NCI-H1436 (cell line): ENCODE measurements around the gene RABGAP1L.
"Not testable (repeated sequence)": the region's sequence is repeated elsewhere in the genome, so short reads cannot be mapped to it uniquely, and the experiment has no call there.

Experiments
- DNase-seq: peaks from one replicate; lab custom pipeline; 2025; lab: John Stamatoyannopoulos, UW

The RABGAP1L gene

DNA sequence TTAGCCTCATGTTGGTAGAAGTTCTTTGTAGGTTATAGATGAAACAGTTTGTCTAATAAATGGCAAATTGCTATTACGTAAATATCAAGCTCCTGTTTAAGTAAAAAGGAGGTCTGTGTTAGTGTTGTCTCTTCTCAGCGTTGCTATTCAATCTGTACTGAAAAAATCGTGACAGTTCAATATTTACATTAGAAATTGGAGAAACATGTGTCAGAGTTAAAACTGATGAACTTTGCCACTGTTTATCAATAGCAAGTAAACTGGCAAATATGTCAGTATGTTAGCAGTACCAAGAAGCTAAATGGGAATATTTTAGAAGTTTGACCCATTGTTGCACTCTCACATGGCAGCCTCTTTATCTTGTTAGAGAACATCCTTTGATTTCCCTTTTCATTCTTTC is 506.9 kb downstream of the RABGAP1L start:
- no peak for DNase-seq

DNA sequence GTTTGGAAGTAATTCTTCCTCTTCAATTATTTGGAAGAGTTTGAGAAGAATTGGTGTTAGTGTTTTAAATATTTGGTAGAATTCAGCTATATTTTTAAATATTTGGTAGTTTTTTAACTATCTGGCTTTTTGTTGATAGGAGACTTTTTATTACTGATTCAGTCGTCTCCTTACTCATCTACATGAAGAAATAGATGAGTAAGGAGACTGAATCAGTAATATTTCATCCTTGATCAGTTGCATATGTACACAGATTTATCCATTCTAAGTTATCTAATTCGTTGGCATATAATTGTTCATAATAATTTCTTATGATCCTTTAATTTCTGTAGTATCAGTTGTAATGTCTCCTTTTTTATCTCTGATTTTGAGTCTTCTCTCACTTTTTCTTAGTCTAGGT is 512.5 kb downstream of the RABGAP1L start:
- no peak for DNase-seq

DNA sequence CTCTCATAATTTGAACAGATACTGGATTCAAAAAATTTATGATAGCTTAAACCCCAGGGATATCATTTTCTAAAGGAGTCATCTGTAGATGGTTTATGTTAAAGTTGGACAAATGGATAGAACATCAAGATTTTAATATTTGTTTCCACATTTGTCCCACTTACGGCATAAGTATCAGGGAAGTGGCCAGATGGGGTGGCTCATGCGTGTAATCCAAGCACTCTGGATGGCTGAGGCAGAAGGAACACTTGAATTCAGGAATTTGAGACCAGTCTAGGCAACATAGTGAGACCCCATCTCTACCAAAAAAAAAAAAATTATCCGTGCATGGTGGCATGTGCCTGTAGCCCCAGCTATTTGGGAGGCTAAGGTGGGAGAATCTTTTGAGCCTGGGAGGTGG is 517.5 kb downstream of the RABGAP1L start:
- DNase-seq = no peak

GRCh38 chr1:174678657-174679056 is 519.3 kb downstream of the RABGAP1L start:
- DNase-seq = no peak

DNA sequence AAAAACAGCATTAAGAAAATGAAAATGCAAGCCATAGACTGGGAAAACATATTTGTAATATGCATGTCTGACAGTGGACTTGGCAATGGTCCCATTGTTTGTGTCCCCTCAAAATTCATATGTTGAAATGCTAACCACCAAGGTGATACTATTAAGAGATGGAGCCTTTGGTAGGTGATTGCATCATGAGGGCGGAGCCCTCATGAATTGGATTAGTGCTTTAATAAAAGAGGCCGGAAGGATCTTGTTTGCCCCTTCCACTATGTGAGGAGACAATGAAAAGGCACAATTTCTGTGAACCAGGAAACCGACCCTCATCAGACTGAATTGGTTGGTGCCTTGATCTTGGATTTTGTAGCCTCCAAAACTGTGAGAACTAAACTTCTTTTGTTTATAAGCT is 520.8 kb downstream of the RABGAP1L start:
- no peak for DNase-seq

DNA sequence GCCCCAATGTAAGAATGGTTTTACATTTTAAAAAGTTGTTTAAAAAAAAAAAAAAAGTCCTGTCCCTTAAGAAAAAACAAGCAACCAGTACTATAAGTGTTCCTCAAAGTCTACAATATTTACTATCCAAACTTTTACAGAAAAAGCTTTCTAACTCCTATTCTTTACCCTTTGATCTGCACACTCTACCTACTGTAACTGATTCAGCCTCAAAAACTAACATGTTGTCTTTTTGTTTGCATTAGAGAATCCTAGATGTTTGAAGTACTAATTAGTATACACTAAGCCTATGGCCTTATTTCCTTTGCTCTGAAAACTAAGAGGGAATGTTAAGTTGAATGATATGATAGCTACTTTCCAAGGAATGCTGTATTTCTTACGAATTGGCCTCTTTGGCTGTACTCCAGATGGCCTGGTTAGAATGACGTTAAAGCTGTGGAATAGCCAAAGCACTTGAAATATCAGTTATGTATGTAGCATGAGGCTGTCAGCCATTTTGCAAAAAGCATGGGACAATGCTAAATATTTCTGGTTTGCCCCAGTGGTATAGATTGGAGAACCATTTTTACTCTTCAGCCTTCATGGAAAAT is 523.2 kb downstream of the RABGAP1L start:
- DNase-seq = no peak

- no peak for DNase-seq
These were observed 526.9 kb downstream of the RABGAP1L start for GRCh38 chr1:174686213-174686612.

- no peak for DNase-seq
These were observed 530.2 kb downstream of the RABGAP1L start for GRCh38 chr1:174689524-174689923.

GRCh38 chr1:174690266-174690665 is 530.9 kb downstream of the RABGAP1L start:
- no peak for DNase-seq

- no peak for DNase-seq
These were observed 533.0 kb downstream of the RABGAP1L start for GRCh38 chr1:174692313-174692712.

GRCh38 chr1:174693085-174693484 is 533.8 kb downstream of the RABGAP1L start:
- no peak for DNase-seq

GRCh38 chr1:174693539-174693938 is 534.2 kb downstream of the RABGAP1L start:
- DNase-seq = not testable (repeated sequence)

DNA sequence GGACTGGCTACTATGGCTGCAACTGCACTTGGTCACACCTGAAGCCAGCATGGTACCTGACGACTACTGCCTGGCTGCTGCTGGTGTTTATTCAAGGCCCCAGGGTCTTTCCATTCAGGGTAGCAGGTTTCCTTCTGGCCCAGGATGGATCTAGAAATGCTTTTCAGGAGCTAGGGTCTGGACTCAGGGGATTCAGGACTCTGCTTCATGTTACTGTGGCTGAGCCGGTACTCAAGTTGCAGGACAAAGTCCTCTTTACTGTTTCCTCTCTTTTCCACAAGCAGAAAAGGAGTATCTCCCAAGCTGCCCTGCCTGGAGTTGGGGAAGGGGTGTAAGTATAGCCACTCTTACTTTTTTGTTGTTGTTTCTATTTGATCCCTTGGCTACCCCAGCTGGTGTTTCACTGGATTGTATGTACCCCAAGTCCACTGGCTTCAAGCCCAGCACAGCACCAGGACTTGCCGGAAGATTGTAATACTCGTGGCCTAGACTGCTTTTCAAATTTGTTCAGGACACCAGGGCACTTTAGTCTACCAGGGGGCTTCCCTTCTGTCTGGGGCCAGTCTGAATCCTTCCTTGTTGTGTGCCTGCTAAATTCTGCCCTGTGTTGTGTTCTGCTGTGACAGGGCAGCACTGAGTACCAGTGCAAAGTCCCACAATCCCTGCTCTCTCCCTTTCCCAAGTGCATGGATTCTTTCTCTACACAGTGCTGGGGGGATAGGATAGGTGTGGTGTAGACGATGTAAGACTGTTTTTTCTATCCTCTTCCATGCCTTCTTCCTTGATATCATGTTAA is 536.9 kb downstream of the RABGAP1L start:
- DNase-seq = no peak

DNA sequence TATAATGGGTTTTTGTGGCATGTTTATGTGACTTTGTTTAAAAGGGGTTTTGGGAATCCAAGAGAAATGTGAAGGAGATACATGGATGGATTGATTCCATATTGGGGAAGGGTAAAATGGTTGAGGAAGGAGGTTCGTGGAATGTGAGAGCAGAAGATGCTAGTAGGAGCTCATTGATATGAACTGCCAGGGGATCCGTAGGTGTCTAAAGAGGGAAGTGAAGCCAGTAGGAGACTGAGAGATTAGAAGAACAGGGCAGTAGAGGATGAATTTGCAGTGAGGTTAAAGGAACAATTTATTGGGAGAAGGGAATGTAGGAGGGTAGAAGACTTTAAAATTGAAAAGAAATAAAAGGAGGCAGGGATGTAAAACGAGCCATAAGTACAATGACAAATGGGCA is 541.0 kb downstream of the RABGAP1L start:
- no peak for DNase-seq

DNA sequence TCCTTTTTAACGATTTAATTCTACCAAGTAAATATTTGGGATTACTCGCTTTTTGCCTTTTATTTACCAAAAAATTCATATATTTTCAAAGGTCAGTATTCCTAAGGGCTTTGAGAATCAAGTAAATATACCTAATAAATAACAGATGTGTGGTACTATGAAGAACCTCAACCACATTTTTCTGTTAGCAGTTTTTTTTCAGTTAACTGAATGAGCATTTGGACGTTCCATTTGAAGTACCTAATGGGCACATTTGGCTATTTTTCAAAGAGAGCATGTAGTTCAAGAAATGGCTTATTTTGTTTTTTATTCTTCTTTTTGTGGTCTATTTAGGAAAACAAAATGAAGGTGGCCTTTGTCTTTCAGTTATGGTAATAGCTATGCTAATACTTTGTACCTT is 541.5 kb downstream of the RABGAP1L start:
- no peak for DNase-seq

- no peak for DNase-seq
These were observed 542.2 kb downstream of the RABGAP1L start for GRCh38 chr1:174701565-174701964.

DNA sequence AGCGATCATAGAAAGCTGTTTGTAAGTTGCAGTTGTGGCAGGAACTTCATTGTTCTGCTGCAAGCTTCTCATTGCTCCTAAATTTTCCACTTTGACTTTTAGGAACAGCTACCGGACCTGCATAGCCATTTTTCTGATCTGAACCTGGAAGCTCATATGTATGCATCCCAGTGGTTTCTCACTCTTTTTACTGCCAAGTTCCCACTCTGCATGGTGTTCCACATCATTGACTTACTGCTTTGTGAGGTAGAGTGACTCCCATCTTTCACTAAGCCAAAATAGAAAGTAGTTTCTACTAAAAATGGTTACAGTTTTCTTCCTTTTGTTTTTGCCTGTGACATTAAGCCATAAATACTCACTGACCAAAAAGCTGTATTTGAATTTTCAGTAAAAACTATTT is 542.7 kb downstream of the RABGAP1L start:
- no peak for DNase-seq

- DNase-seq = no peak
These were observed 544.0 kb downstream of the RABGAP1L start for GRCh38 chr1:174703309-174703708.

DNA sequence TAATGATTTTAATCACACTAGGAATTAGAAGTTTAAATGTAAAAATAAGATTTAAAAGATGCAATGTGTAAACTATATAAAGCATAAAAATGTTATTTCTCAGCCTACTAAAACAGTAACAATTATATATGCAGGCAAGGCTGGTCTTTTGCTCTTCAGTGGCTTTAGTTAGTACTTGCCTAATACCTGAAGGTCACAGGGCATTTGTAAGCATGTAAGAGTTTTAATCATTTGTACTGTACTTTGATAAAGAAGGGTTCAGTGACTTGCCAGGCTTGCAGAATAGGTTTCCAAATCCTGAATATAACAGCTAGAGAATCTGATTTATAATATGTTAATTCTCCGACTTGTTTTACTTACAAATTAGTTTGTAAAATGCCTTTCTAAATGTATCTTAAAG is 545.0 kb downstream of the RABGAP1L start:
- DNase-seq = no peak

- DNase-seq = no peak
These were observed 551.8 kb downstream of the RABGAP1L start for GRCh38 chr1:174710868-174711845.

DNA sequence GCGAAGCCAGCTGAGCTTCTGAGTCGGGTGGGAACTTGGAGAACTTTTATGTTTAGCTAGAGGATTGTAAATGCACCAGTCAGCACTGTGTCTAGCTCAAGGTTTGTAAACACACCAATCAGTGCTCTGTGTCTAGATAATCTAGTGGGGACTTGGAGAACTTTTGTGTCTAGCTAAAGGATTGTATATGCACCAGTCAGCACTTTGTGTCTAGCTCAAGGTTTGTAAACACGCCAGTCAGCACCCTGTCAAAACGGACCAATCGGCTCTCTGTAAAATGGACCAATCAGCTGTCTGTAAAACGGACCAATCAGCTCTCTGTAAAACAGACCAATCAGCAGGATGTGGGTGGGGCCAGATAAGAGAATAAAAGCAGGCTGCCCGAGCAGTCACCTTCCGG is 552.5 kb downstream of the RABGAP1L start:
- DNase-seq = not testable (repeated sequence)

GRCh38 chr1:174712541-174712940 is 553.2 kb downstream of the RABGAP1L start:
- DNase-seq = no peak

- no peak for DNase-seq
These were observed 554.5 kb downstream of the RABGAP1L start for GRCh38 chr1:174713796-174714195.
